HepG2 (cell line): Measurements from ENCODE around the gene MTSS2. TPM values are rescaled to one million over a fixed set of nuclear protein-coding genes. Genes with fewer than 3 reads are reported as not detected.
A peak's percentile ranks its signal among the peaks of the same experiment; 100 is the strongest.

Source experiments
- ATAC-seq: fragments of 200-7000 bp; cut with Tn5 transposase; 3 replicates; pipeline ENCODE4 v1.9.1; 2020; ENCODE audit warnings: mild to moderate bottlenecking, moderate library complexity
- BruUV-seq: library from RNA; stranded (reverse); fragments of 400-500 nt; replicated peaks from 2 replicates; lab custom pipeline; 2021; lab: Mats Ljungman, UMichigan
- CTCF ChIA-PET: fragments of 300-600 bp; formaldehyde crosslinking; extraction: SDS; loops from one replicate; lab custom pipeline; 2021; ENCODE audit warnings: low total read pairs, inconsistent platforms, low intra/inter-chr PET ratio; lab: Yijun Ruan, JAX
- POLR2A ChIA-PET: fragments of 350-600 bp; sonication (Branson Sonifier 250); formaldehyde crosslinking; loops from one replicate; lab custom pipeline; 2020; ENCODE audit warnings: antibody characterized with exemption, inconsistent platforms; lab: Yijun Ruan, JAX
- DNase-seq: peaks from one replicate; pipeline ENCODE4 v3.0.0-alpha.2; 2015; ENCODE audit warnings: low spot score
- FAIRE-seq: peaks from 3 replicates; lab custom pipeline; 2011; peaks lifted over from hg19 to GRCh38; lab: Jason Lieb, UNC
- H2AFZ ChIP-seq: one replicate; pipeline ENCODE4 v1.6.1; 2011; ENCODE audit warnings: low read length, inconsistent platforms
- H3K27ac ChIP-seq: fragments of 300-600 bp; 3 replicates; pipeline ENCODE4 v1.8.0; 2011; ENCODE audit warnings: mixed run types, mild to moderate bottlenecking, mixed read lengths, low read length, inconsistent platforms; ENCODE audit not compliant: insufficient read depth; ENCODE audit errors: extremely low read length
- H3K27me3 ChIP-seq, 2 experiments: fragments of 200-600 bp in 1 of 2; 2 replicates in 1 of 2; 3 replicates in 1 of 2; pipeline versions ENCODE4 v1.6.0 to v1.8.0; 2011; ENCODE audit warnings: low read length in 2 of 2, mild to moderate bottlenecking in 2 of 2, moderate library complexity in 2 of 2, inconsistent platforms in 1 of 2; ENCODE audit not compliant: insufficient read depth in 2 of 2, control insufficient read depth in 1 of 2
- H3K36me3 ChIP-seq, 2 experiments: fragments of 200-600 bp in 1 of 2; replicated peaks in 1 of 2; 2 replicates in 1 of 2; 3 replicates in 1 of 2; pipeline versions ENCODE4 v1.5.1 to v1.8.0; 2011; ENCODE audit warnings: low read length in 2 of 2, inconsistent platforms in 1 of 2; ENCODE audit not compliant: insufficient read depth in 2 of 2, control insufficient read depth in 1 of 2
- H3K4me1 ChIP-seq: 2 replicates; pipeline ENCODE4 v1.5.1; 2012; ENCODE audit warnings: low read length, inconsistent platforms; ENCODE audit not compliant: insufficient read depth
- H3K4me2 ChIP-seq: 2 replicates; pipeline ENCODE4 v1.6.0; 2011; ENCODE audit warnings: low read depth, low read length, inconsistent platforms
- H3K4me3 ChIP-seq, 3 experiments: fragments of 200-600 bp in 1 of 3; sonication (generic), shearing (Covaris generic) in 1 of 3; replicated peaks in 1 of 3; 2 replicates each; pipeline ENCODE4 v1.5.1; 2011 to 2016; ENCODE audit warnings: low read length in 3 of 3, inconsistent platforms in 2 of 3, low read depth in 2 of 3, mild to moderate bottlenecking in 2 of 3, control low read depth in 1 of 3, mixed read lengths in 1 of 3; ENCODE audit not compliant: insufficient read depth in 1 of 3
- H3K79me2 ChIP-seq: one replicate; pipeline ENCODE4 v1.6.1; 2011; ENCODE audit warnings: low read length, inconsistent platforms; ENCODE audit not compliant: insufficient read depth
- H3K9ac ChIP-seq: 2 replicates; pipeline ENCODE4 v1.6.0; 2011; ENCODE audit warnings: mild to moderate bottlenecking, low read depth, low read length, inconsistent platforms; ENCODE audit not compliant: insufficient read depth
- H3K9me3 ChIP-seq: 2 replicates; pipeline ENCODE4 v1.5.1; 2012; ENCODE audit warnings: mild to moderate bottlenecking, low read length
- H4K20me1 ChIP-seq: 2 replicates; pipeline ENCODE4 v1.6.0; 2011; ENCODE audit warnings: inconsistent platforms, mild to moderate bottlenecking, low read length, moderate library complexity; ENCODE audit not compliant: insufficient read depth
- ARNT2 ChIP-seq: sonication (generic); formaldehyde crosslinking; IDR thresholded peaks from 2 replicates; pipeline ENCODE4 v1.8.0; 2022; ENCODE audit warnings: mild to moderate bottlenecking, low read depth, missing genetic modification reagents, moderate library complexity
- DZIP1 ChIP-seq: sonication (generic); formaldehyde crosslinking; IDR thresholded peaks from 2 replicates; pipeline ENCODE4 v1.5.0; 2020; ENCODE audit warnings: mild to moderate bottlenecking, missing genetic modification reagents
- EHMT2 ChIP-seq: fragments of 200-600 bp; sonication (generic); IDR thresholded peaks from 2 replicates; pipeline ENCODE4 v1.7.0; 2017; ENCODE audit warnings: antibody characterized with exemption, low read depth, low read length, borderline replicate concordance
- IKZF5 ChIP-seq: IDR thresholded peaks from 2 replicates; pipeline ENCODE4 v1.6.1; 2018; ENCODE audit warnings: missing genetic modification reagents, mild to moderate bottlenecking, missing compliant biosample characterization
- NFYB ChIP-seq: sonication (generic); formaldehyde crosslinking; IDR thresholded peaks from 2 replicates; pipeline ENCODE4 v1.4.0; 2020; ENCODE audit warnings: missing genetic modification reagents
- POLR2A ChIP-seq, 2 experiments: IDR thresholded peaks; 2 replicates each; pipeline ENCODE4 v1.6.1; 2011; ENCODE audit warnings: low read depth in 2 of 2, low read length in 2 of 2, mild to moderate bottlenecking in 1 of 2, moderate library complexity in 1 of 2; ENCODE audit not compliant: insufficient read depth in 1 of 2
- RBFOX2 ChIP-seq: fragments of 200-400 bp; formaldehyde crosslinking; IDR thresholded peaks from 2 replicates; pipeline ENCODE4 v1.6.1; 2017; ENCODE audit warnings: low read depth, mild to moderate bottlenecking, low read length
- RXRB ChIP-seq: IDR thresholded peaks from 2 replicates; pipeline ENCODE4 v1.6.1; 2016; ENCODE audit warnings: borderline replicate concordance, missing genetic modification reagents, missing compliant biosample characterization
- SP2 ChIP-seq: sonication (generic); formaldehyde crosslinking; IDR thresholded peaks from 2 replicates; pipeline ENCODE4 v1.5.1; 2020; ENCODE audit warnings: mild to moderate bottlenecking, missing genetic modification reagents
- ZBTB37 ChIP-seq: sonication (generic); formaldehyde crosslinking; IDR thresholded peaks from 2 replicates; pipeline ENCODE4 v1.4.0; 2020; ENCODE audit warnings: mild to moderate bottlenecking, missing genetic modification reagents
- ZNF512B ChIP-seq: sonication (generic); formaldehyde crosslinking; IDR thresholded peaks from 2 replicates; pipeline ENCODE4 v1.5.1; 2020; ENCODE audit warnings: missing genetic modification reagents, mild to moderate bottlenecking, borderline replicate concordance
- ZNF776 ChIP-seq: sonication (generic); formaldehyde crosslinking; IDR thresholded peaks from 2 replicates; pipeline ENCODE4 v1.4.0; 2020; ENCODE audit warnings: mild to moderate bottlenecking, missing genetic modification reagents
- WGBS: methylation state at CpG from one replicate; pipeline ENCODE4 v1.1.6; 2017; ENCODE audit warnings: low lambda C conversion rate; 5-methylcytosine and 5-hydroxymethylcytosine counted together
- in situ Hi-C: cut with HindIII; loops from 2 replicates; pipeline ENCODE4 v1.10.0; 2017; ENCODE audit warnings: low pct_unique_long_range_greater_than_20kb; ENCODE audit not compliant: extremely low pct_ligation_motif_present
- intact Hi-C: fragments of 100-400 bp; cut with micrococcal nuclease; formaldehyde crosslinking; loops from one replicate; pipeline ENCODE4 v1.10.0; 2022; ENCODE audit not compliant: unreplicated experiment
- polyA plus RNA-seq, 8 experiments: library from polyadenylated mRNA; depleted of rRNA in 3 of 8; stranded (reverse) in 7 of 8; unstranded in 1 of 8; fragments of >200 nt; fragmentation: Illumina TruSeq in 4 of 8; extraction: Trizol in 4 of 8; gene quantifications; 2 replicates each; pipeline versions ENCODE4 v1.2.1 to v1.2.3, GENCODE V29; 2011 to 2016; ENCODE audit warnings: low read depth in 4 of 8, missing spikeins in 1 of 8, mixed read lengths in 1 of 8; ENCODE audit not compliant: insufficient read depth in 1 of 8
- total RNA-seq, 5 experiments: library from RNA; depleted of rRNA; stranded (reverse); fragments of >200 nt; fragmentation: Illumina TruSeq; extraction: Trizol; gene quantifications; 2 replicates each; pipeline ENCODE4 v1.2.3, GENCODE V29; 2016; ENCODE audit warnings: low read depth in 1 of 5

The MTSS2 gene
- total and polyA plus RNA-seq, 2 of the 13 experiments (the other 11 are each of a cell fraction or from before 2014, with no cell fraction given) = 132 to 242 TPM

GRCh38 chr16:70660672-70661350 is 25.0 kb downstream of the MTSS2 start (continued):
- no peak for TF ChIP-seq ZBTB37

- POLR2A ChIA-PET = interaction anchor here (0.7 to 2.2 kb wide), 6 partner anchors 19 to 137 kb away, joined by 3 to 16 read pairs (median 8); partner anchors contain the start of gene COG4
- Histone ChIP-seq H3K79me2 (no peaks in the 10 kb centered on the region), H2AFZ (no peak overlapping the region), H4K20me1 (peaks cover 14% of the 10 kb centered on the region; the same call in 1 of the 2 replicates), H3K27ac (no peak overlapping the region), H3K4me2 (no peak overlapping the region), H3K27me3 (0 out of 5 replicates have a peak, but pooled peaks cover 0 to 1% of the 10 kb centered on the region in 2 experiments), H3K9me3 (no peaks in the 10 kb centered on the region), H3K4me3 (no peak overlapping the region), H3K9ac (no peak overlapping the region), H3K4me1 (peaks cover 32% of the 10 kb centered on the region), H3K36me3 (peaks cover 15 to 23% of the 10 kb centered on the region in 2 experiments)
- ATAC-seq = peak; percentile 20
- BruUV-seq = no TSS peak
- CTCF ChIA-PET = no interaction called here
- intact Hi-C loops (no loop called here), in situ Hi-C loops (loop anchor here (5.0 kb wide), 1 partner anchor 107 kb away; no protein-coding TSS in a partner anchor)
- FAIRE-seq = no peak
- no peak for DNase-seq
- 71% methylated on average over 12 of the region's 16 CpGs for whole genome bisulfite sequencing
- TF ChIP-seq RXRB = no peak
- peak; percentile 24; the same call in 1 of the 2 replicates for TF ChIP-seq RBFOX2
- TF ChIP-seq ZNF512B = no peak
- TF ChIP-seq ZNF776 (CRISPR knock-in tag) = no peak
- no peak for TF ChIP-seq SP2 (CRISPR knock-in tag)
- TF ChIP-seq ARNT2 (CRISPR knock-in tag) = no peak
- no peak for TF ChIP-seq DZIP1 (CRISPR knock-in tag)
- TF ChIP-seq EHMT2 = no peak
- TF ChIP-seq NFYB = no peak
- 0 out of 4 replicates have a peak, but pooled peaks of 1 of the 2 experiments have one; percentile 14 for TF ChIP-seq POLR2A (IDR thresholded peaks at IDR 0.05; ENCODE audit: insufficient read depth in 1 of 2, low read depth in 2 of 2, low read length in 2 of 2)
- TF ChIP-seq IKZF5 = no peak
Observed at GRCh38 chr16:70659953-70660671, 25.7 kb downstream of the MTSS2 start.
